ENCODE measurements around the gene ATP8B3. TPM values are rescaled to one million over a fixed set of nuclear protein-coding genes. Genes with fewer than 3 reads are reported as not detected.
"Not testable (repeated sequence)": the region's sequence is repeated elsewhere in the genome, so short reads cannot be mapped to it uniquely, and the experiment has no call there.

Gene ATP8B3
- total RNA-seq, 1 experiment from 2014 or later, result 7.8 TPM

DNA sequence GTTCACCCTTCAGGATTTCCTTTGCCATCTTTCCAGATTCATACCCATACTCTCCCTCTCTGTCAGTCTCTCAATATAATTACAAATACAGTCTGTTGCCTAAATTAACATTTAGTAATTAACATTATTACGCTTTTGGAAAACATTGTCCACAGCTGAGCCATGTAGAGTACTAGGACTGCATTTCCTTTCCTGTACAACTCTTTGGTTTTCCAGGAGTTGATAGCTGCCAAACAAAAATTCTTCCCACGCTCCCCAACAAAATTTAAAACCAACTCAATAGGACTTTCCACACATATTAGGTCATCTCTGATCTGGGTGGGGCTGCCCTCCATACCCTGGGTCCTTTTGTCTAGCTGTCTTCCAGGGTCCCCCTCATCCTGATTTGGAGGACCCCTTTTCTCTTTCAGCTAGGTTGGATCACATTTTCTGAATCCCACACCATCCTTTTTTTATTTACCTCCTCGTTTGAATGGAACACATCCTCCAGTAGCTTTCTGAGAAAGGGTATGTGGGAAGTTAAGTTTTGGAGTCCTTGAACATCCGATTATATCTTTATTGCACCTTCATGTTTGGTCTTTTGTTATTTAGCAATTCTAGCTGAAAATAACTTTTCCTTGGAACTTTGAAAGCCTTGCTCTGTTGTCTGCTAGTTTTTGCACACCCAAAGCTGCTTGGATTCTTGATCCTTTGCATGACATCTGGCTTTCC, 41.1 kb downstream of the ATP8B3 start:
- DNase-seq (ENCODE audit: low spot score), result no peak

DNA sequence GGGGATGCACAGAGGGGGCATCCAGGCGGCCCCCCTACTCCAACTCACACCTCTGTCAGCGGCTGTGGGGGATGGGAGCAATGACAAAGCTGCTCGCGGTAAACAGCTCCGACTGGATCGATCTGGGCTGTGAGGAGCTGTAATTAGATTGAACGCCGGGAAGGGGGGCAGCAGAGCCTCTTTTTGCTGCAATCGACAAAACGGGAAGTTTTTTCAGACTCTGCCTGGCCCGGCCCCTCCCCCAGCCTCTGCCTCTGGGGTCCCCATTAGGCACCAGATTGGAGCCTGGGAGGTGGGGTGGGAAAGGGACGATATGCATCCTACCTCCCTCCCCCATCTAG, 42.5 kb downstream of the ATP8B3 start:
- DNase-seq (ENCODE audit: low spot score), result no peak

DNA sequence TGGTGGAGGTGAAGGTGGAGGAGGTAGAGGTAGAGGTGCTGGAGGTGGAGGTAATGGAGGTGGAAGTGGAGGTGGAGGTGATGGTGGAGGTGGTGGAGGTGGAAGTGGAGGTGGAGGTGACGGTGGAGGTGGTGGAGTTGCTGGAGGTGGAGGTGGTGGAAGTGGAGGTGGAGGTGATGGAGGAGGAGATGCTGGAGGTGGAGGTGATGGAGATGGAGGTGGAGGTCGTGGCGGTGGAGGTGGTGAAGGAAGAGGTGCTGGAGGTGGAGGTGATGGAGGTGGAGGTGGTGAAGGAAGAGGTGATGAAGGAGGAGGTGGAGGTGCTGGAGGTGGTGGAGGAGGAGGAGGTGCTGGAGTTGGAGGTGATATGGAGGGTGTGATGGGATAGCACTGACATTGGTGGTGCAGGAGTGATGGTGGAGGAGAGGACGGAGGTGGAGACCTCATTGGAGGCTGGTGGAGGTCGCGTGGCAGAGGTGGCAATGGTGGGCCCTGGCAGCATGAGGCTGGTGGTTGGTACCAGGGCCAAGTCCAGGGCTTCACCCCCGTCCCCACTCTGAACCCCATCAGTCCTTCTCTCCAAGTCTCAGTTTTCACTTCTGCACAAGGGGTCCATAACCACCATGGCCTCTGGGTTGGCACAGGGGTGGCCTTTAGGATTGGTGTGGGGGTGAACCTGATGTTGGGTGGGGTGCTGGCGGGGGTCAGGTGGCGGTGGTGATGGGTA, 43.0 kb downstream of the ATP8B3 start:
- no peak for DNase-seq (ENCODE audit: low spot score)

DNA sequence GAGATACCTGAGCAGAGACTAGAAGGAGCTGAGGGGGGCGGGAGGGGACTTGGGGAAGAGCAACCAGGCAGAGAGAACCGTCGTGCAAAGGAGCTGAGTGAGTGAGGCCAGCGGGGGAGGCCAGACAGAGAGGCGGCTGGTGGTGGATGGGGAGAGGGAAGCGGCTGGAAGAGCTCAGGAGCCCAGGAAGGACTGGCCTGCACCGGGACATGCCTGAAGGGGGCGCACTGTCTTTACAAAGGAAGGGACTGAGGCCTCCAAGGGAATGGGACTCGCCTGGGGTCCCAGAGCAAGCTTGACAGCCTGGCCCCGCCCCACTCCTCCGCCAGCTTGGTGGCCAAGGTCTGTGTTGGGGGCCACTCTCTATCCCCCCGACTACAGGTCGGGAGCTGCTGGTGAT, 43.8 kb downstream of the ATP8B3 start:
- DNase-seq (ENCODE audit: low spot score), result no peak

DNA sequence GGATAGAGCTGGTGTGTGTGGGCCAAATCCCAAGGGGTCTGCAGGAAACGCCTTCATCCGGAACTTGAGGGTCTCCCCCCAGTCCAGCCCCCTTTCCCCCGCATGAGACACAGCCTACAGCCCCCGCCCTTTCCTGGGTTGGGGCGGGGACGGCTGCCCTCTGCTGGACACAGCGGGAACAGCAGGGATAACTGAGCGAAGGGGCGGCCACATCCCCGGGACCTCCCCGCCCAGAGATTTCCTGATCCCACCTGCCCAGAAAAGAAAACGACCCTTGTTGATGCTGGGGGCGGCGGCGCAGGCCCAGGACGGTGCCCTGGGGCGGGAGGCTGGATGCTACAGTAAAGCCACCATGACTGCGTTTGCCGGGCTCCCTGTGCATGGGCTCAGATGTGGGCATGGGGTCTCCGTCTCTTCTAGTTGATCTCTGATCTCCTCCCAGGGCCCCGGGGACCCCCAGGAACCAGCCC, 44.6 kb downstream of the ATP8B3 start:
- no peak for DNase-seq (ENCODE audit: low spot score)

DNA sequence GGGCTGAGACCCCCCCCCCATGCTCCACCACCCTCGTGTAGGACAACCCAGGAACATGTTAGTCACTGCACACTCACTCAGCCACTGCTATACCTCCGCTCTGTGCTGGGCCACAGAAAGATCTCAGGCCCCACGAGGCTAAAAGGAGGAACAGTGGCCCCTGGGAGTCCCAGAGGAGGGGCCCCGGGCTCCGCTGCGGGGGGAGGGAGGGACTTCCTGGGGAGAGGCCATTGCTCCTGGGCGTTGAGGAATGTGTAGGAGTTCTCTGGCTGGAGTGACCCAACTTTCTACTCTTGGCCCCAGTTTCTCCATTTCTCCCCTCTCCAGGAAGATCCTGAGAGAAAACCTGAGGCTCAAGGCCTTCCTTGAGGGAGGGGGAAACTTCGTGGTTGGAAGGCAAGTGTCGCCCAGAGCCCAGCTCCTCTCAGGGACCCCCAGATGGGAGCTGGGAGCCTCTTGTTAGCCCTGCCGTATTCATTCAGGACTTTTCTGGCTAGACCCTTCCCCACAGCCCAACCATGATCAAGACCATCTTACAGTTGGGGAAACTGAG, 45.2 kb downstream of the ATP8B3 start:
- no peak for DNase-seq (ENCODE audit: low spot score)

DNA sequence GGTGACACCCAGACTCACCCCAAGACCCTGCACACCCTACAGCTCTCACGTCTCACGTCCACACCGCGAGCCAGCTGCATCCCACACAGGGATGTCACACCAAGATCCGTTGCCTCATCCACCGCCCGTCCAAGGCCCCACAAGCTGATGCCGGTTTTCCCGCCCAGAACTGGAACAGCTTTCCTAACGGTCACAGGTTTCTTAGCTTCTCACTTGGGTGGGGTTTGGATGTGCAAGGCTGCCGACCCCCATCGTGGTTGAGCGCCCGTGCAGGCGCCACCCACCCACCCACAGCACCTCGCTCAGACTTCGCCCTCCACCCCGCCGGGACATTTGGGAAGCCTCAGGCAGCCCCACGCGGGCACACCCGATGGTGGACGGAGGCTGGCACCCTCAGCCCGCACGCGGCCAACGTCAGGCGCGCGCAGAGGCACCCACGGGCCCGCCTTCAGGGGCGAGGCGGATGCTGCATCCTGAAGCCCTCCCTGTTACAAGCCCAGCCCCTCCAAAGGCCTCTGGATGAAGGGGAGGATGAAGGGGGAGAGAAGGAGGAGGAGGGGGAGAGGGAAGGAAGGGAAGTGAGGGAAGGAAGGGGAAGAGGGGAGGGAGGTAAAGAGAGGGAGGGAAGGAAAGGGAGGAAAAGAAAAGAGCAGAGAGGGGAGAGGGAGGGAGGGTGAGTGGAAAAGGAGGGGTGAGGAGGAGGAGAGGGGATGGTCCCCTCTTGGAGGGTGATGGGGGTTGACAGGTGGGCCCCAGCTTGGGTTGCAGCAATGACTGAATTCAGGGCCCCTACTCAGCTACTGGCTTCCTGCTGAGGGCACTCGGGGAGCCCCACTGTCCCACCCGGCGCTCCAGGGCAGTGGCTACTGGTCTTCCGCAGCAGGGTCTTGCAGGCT, 45.9 kb downstream of the ATP8B3 start:
- no peak for DNase-seq (ENCODE audit: low spot score)

DNA sequence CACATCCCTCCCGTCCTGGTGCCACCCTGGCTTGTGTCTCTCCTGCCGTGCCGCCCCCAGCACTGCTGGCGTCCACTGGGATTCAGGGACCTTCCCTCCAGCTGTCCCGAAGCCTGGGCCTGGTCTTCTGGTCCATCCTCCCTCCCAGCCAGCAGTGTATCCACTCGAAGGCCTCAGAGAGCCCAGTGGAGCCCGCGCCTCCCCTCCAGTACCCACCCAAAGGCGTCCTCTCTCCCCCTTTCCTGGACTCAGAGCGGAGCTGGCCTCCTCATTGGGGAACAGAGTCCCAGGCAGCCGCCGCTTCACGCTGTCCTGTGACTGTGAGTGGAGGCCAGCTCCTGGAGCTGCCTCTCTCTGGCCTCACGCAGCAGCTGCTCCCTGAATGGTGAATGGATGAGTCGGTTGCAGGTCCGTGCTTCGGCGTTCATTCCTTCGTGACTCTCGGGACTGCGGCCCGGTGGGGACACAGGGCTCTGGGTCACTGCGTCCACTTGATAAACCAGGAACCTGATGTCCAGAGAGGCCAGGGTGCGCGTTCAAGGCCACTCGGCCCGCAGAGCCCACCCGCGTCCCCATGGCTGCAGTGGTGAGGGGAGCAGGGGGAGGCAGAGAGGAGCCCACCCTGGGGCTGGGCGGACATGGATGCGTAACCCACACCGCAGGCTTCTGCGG, 46.7 kb downstream of the ATP8B3 start:
- no peak for DNase-seq (ENCODE audit: low spot score)

DNA sequence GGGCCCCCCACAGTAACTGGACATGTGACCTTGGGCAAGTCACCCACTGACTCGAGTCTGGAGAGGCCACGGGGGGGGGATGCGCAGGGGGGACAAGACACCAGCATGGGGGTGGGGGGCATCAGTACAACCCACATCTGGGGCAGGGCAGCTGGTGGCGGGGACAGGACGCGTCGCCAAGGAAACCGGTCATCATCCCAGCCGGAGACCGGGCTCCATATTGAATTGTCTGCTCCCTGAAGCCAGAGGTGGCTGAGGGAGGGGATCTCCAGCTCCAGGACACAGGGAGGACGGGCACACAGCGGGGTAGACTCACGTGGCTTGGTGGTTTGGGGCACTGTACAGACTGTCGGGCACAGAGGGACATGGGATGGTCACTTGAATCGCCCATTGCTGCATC, 47.3 kb downstream of the ATP8B3 start:
- no peak for DNase-seq (ENCODE audit: low spot score)

DNA sequence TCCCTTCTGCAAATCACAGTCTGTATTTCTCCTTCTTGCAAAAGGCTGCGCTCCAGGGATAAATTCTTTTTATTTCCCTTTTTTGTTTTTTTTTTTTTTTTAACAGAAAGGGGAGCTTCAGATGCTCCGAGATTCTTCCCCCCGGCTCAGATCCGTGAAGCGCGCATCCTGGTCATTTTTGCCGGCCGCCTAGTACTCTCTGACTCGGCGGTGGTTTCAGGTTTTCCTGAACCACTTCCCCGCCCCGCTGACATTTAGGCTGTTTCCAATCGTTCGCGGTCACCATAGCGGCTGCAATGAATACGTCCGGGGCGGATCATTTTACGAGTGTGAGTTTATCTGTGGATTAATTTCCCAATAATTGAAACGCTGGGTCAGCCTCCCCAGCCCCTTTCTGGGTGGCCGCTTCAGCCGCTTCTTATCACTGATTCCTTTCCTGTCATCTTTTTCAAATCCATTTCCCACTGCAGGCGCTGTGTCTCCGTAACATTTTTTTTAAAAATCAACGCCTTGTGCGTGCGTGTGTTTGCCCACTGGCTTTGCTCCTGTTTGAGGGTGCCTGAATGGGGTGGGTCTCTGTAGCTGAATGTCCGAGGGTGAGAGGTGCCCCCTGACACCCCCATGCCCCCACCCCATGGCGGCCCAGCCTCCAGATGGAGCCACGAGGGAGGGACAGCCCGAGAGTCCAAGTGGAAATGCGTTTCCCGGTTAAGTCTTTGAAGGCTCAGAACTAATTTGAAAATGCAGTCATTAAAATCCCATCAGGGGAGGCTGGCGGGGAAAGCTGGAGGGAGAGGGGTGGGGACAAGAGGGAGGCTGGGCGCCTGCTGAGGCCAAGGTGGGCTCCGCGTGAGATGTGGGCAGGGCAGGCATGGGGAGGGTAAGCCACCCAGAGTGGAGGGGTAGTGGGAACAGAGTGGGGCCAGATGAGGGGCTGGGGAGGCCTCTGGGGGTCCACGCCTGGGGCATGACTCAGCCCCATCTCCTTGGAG, 48.1 kb downstream of the ATP8B3 start:
- no peak for DNase-seq (ENCODE audit: low spot score)

DNA sequence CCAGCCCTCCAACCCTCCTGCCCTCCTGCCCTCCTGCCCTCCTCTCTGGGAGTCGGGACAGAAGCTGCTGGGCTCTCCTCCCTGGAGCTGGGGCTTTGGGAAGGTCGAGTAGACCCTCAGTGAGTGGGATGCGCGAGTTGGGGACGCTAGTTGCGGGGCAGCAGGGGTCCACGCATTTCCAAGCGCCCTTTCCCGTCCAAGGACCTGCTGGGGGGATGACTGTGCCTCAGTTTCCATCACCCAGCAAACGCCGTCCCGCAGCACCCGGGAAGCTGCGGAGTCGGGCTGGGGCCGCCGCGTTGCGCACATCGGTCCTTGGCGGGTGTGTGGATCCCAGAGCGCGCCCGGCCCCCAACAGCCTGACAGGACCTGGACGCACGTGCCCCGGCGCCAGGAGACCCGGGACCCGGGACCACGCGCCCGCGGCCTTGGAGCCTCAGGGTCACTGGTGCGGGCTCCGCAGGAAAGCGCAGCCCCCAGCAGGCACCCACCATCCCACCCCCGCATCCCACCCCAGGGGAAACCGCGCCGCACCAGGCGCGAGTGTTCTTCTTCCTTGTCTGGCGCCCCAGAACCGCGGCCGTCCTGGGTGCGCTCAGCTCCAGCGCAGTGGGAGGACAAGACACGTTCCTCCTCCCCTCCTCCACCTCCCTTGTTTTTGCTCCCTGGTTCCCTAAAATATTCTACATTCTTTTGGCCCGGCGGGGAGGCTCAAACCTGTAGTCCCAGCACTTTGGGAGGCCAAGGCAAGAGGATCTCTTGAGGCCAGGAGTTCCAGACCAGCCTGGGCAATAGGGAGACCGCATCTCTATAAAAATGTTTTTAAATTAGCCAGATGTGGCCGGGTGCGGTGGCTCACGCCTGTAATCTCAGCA, 49.6 kb downstream of the ATP8B3 start:
- DNase-seq (ENCODE audit: low spot score), result no peak

DNA sequence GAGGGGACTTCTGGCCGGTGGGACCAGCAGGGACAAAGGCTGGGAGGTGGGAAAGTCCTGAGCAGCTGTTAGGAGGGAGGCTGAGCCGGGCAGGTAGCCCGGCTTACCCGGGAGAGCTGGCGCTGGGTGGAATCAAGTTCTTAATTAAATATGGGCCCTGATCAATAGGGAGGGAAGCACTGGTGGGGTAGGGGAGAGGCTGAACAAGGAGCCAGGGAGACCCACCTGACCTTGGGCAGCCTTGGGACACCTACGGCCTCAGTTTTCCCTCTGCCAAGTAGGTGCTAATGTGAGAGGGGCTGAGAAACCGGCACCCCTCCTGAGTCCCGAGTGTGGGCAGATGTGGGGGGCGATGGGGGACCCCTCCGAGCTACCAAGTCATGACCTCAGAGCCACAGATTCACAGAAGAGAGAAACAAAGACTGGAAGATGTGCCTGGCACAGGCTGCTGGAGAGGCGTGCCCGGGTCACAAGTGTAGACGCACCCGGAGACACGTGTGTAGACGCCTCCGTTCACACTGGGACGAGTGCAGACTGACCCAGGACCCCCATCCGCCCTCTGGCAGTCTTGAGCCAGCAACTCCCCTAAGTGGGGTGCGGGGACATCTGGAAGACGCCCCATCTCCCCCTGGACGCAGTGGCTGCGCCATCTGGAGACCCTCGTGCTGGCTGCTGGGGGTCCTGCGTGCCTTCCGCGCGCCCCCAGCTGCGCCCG, 50.4 kb downstream of the ATP8B3 start:
- DNase-seq (ENCODE audit: low spot score), result no peak

DNA sequence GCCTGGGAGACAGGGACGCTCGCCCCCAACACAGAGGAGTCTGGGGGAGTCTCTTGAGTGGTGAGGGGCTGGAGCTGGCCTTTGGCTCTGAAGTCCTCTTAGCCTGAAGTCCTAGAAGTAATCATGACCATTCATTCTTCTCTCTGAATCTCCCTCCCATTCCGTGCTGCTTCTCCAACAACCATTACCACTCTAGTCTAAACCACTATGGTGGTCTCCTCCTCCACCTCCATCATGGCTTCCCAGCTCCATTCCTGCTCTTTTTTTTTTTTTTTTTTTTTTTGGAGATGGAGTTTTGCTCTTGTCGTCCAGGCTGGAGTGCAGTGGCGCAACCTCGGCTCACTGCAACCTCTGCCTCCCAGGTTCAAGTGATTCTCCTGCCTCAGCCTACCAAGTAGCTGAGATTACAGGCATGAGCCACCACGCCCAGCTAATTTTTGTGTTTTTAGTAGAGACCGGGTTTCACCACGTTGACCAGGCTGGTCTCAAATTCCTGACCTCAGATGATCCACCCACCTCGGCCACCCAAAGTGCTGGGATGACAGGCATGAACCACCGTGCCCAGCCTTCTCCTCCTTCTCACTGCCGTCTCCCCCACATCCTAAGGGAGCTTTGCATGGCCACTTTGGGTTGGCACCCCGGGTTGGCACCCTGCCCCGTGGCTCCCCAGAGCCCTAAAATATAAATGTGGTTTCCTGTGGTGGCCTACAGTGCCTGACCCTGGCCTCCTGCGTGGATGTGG, 51.1 kb downstream of the ATP8B3 start:
- not testable (repeated sequence) for DNase-seq (ENCODE audit: low spot score)

DNA sequence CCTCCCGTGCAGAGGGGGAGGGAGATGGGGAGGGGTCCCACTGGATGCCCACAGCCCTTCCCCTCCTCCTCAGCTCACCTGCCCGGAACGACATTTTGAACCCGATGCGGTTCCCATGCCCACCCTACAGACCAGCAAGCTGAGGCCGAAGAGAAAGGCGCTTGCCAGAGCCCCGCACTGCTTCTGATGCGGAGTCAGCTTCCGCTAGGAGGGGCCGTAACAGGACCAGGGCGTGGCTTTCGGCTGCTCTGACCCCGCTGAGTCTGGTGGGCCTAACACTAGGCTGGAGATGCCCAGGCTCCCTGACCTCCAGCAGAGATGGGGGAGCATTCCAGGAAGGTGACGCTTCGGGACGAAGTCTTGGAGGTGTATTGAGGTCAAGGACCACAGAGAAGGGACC, 52.1 kb downstream of the ATP8B3 start:
- no peak for DNase-seq (ENCODE audit: low spot score)

DNA sequence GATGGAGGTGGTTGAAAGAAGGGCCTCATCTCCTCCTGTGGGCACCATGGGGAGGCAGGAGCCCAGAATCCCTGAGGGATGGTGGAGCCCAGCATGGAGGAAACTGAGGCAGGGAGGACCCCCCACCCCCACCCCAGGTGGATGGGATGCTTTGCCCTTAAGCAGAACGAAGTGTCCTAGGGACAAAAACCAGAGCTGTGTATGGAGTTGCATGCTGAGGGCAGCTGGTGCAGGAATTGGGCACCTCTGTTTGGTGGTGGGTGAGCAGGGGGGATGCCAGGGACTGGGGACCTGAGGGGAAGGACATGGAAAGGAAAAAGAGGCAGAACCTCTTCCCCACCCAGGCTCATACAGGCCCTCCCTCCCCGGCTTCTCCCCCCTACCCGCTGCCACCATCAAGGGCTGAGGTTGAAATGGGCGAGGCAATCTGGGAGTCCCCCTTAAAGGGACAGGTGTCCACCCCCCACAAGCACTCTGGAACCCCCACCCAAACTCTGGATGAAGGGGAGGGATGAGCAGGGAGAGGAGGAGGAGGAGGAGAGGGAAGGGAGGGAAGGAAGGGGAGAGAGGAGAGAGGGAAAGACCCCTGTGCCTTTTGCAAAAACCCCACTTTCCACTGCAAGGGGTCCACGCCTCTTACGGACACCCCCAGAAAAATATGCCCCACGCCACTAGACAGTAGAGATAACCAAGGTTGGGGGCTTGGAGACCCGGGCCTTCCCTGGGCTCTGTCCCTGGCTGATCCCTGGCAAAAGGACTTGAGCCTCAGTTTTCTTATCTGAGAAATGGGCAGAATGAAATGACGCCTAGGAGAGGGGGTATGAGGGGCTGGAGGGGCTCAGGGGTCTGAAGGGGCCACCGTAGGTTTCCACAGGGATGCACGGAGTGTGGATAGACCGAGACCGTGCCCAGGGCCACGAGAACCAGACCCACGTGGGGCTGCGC, 52.8 kb downstream of the ATP8B3 start:
- DNase-seq (ENCODE audit: low spot score), result no peak

DNA sequence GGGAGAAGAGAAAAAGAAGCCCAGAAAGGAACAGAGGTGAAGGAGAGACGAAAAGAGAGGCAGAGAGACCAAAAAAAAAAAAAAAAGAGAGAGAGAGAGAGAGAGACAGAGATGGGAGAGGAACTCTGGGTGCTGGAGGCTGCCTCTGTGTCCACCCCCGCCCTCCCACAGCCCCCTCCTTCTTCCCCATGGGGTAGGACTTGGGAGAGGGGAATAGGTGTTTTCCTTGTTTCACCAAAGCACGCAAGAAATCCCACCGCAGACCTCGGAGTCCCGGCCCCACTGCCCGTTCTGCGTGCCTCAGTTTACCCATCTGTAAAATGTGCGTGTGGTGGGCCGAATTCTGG, 53.9 kb downstream of the ATP8B3 start:
- DNase-seq (ENCODE audit: low spot score), result no peak

All from H4 (cell line).